HG03442 (cell line): Measurements from ENCODE around the gene ELFN1.
"Not testable (repeated sequence)": the region's sequence is repeated elsewhere in the genome, so short reads cannot be mapped to it uniquely, and the experiment has no call there.

Source experiments
- ATAC-seq: cut with Tn5 transposase; IDR thresholded peaks from one replicate; pipeline ENCODE4 v1.9.1; 2021; ENCODE audit warnings: mild to moderate bottlenecking, moderate library complexity; ENCODE audit not compliant: unreplicated experiment

Gene ELFN1

GRCh38 chr7:1707756-1708595 lies 37.9 kb downstream of the ELFN1 start:
- ATAC-seq = no peak

- no peak for ATAC-seq
Observed at GRCh38 chr7:1708596-1709251, 38.6 kb downstream of the ELFN1 start.

- ATAC-seq = no peak
Observed at GRCh38 chr7:1709281-1709680, 39.2 kb downstream of the ELFN1 start.

- ATAC-seq = no peak
Observed at GRCh38 chr7:1709900-1710299, 39.8 kb downstream of the ELFN1 start.

GRCh38 chr7:1710936-1711335 lies 40.9 kb downstream of the ELFN1 start:
- ATAC-seq = no peak

- ATAC-seq = no peak
Observed at GRCh38 chr7:1712907-1713501, 42.9 kb downstream of the ELFN1 start.

GRCh38 chr7:1713502-1714484 lies 43.7 kb downstream of the ELFN1 start:
- no peak for ATAC-seq

- ATAC-seq = no peak
Observed at GRCh38 chr7:1714583-1715330, 44.7 kb downstream of the ELFN1 start.

- no peak for ATAC-seq
Observed at GRCh38 chr7:1715331-1715625, 45.2 kb downstream of the ELFN1 start.

- no peak for ATAC-seq
Observed at GRCh38 chr7:1715671-1716074, 45.6 kb downstream of the ELFN1 start.

- no peak for ATAC-seq
Observed at GRCh38 chr7:1716263-1717094, 46.4 kb downstream of the ELFN1 start.

GRCh38 chr7:1717095-1717483 lies 47.0 kb downstream of the ELFN1 start:
- no peak for ATAC-seq

GRCh38 chr7:1717903-1718676 lies 48.0 kb downstream of the ELFN1 start:
- ATAC-seq = no peak

GRCh38 chr7:1718850-1719249 lies 48.8 kb downstream of the ELFN1 start:
- not testable (repeated sequence) for ATAC-seq

- not testable (repeated sequence) for ATAC-seq
Observed at GRCh38 chr7:1719256-1719655, 49.2 kb downstream of the ELFN1 start.

GRCh38 chr7:1719913-1720312 lies 49.8 kb downstream of the ELFN1 start:
- no peak for ATAC-seq

GRCh38 chr7:1720326-1720725 lies 50.2 kb downstream of the ELFN1 start:
- ATAC-seq = no peak

GRCh38 chr7:1721047-1721690 lies 51.1 kb downstream of the ELFN1 start:
- no peak for ATAC-seq
